Measurements from ENCODE around the gene PHTF2.

DNA sequence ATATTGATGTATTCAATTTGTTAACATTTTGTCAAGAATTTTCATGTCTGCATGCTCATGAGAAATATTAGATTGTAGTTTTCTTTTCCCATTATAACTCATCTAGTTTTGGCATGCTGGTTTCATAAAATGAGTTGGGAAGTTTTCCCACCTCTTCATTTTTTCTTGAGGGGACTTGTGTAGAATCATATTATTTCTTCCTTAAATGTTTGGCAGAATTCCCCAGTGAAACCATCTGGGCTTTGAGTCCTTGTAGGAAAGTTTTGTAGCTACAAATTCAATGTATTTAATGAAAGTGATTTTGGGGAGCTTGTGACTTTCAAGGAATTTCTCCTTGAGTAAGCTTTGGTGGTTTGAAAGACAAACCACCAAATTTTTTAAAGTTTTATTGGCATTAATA is 173.2 kb downstream of the PHTF2 start:
- TF ChIP-seq, protein P1, sequence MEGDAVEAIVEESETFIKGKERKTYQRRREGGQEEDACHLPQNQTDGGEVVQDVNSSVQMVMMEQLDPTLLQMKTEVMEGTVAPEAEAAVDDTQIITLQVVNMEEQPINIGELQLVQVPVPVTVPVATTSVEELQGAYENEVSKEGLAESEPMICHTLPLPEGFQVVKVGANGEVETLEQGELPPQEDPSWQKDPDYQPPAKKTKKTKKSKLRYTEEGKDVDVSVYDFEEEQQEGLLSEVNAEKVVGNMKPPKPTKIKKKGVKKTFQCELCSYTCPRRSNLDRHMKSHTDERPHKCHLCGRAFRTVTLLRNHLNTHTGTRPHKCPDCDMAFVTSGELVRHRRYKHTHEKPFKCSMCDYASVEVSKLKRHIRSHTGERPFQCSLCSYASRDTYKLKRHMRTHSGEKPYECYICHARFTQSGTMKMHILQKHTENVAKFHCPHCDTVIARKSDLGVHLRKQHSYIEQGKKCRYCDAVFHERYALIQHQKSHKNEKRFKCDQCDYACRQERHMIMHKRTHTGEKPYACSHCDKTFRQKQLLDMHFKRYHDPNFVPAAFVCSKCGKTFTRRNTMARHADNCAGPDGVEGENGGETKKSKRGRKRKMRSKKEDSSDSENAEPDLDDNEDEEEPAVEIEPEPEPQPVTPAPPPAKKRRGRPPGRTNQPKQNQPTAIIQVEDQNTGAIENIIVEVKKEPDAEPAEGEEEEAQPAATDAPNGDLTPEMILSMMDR (IDR thresholded peaks at IDR 0.05) = no peak
- no peak for TF ChIP-seq POLR2A (IDR thresholded peaks at IDR 0.05)
